DMS79 (cell line): Measurements from ENCODE around the gene ACTN4.

Experiments used
- DNase-seq: peaks from one replicate; lab custom pipeline; 2025; lab: John Stamatoyannopoulos, UW

Gene ACTN4

DNA sequence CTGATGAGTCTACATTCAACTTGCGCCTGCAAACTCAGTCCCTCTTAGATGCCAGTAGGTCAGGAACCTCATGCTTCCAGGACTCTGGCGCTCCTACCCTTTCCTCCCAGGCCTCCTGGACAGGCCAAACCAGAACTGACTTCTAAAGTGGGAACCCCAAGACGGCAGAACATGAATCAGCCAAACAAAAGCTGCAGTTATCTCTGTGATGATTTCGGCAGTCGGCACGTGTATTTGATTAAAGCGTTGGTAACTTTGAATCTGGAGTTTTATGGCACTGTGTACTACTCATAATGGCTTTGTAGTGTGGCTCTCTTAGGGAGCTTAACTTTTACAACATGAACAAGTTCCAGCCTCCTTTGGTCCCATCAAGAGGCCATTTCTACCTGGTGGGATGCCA, 13.7 kb downstream of the ACTN4 start:
- no peak for DNase-seq

DNA sequence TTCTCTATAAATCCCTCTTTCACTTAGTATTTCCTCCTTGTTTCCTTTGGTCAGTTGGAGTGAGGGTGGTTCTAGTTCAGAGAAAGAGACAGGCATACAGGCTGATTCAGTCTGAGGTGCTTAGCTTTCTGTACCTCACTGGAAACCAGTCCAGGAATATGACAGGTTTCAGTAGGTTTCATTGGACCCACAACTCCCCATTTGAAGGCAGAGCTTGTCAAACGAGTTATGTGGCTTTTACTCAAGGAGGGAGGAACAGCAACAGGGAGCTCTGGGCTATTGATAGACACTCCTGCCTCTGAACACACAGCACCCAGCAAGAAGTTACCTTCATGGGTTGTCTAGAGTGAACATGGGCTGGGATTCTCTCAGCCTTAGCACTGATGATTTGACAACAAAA, 14.5 kb downstream of the ACTN4 start:
- no peak for DNase-seq

DNA sequence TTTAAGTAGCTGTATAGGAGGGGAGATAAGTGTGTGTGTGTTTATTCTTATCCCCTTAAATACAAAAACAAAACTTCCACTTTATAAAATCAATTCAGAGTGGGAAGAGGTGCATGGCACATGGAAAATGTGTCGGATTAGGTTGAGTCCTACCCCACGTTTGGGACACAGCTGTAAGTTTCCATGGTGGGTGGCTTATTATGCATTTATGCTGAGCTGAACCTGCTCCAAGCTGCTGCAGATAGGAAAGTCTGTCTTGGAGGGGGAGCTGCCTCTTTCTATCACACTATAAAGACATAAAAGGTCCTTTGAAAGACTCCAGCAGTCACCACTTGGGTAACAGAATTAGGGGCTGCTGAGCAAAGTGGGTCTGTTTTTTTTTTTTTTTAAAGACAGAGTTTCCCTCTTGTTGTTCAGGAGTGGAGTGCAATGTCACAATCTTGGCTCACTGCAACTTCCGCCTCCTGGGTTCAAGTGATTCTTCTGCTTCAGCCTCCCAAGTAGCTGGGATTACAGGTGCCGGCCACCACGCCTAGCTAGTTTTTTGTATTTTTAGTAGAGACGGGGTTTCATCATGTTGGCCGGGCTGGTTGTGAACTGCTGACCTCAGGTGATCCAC, 15.2 kb downstream of the ACTN4 start:
- DNase-seq: no peak

DNA sequence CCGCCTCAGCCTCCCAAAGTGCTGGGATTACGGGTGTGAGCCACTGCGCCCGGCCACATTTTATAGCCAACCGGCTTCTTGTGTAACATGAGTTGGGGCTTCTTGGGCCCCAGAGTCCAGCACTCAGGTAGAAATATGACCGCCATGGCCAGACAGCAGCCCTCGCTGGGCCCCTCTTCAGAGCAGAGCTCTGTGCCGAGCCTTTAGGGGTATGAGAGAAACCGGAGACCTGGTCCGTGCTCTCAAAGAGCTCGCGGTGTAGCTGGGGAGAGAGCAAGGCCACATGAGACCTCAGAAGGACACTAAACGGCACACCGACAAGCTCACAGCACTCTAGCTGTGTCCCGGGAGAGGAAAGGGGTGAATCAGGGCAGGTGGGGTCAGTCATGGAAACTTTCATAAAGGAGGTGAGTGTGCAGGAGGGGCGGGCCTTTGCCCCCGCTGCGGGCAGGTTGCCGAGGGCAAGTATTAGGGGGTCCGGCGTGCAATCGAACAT, 15.8 kb downstream of the ACTN4 start:
- DNase-seq: no peak

DNA sequence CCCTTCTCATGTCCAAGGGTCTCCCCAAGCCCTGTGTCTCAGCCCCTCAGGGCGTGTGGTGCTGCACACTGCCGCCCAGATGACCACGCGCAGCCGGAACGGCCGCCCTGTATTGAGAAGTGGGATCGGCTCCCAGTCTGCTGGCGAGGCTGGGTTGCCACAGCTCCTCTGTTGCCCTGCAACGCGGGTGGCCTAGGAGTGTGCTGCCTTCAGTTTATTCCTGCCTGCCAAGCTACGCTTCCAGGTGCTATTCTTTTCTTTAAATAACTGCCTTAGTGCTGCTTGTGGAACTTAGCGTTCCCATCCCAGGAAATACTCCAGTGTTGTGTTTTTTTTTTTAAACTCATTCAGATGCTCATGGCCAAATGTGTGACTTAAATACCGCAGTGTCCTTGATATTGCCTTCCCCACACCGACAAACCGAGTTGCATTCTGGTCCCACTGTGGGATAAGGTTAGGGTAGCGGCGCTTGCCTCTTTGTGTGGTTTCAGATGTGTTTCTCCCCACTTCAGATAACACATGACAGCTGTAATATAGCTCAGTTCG, 16.6 kb downstream of the ACTN4 start:
- no peak for DNase-seq

DNA sequence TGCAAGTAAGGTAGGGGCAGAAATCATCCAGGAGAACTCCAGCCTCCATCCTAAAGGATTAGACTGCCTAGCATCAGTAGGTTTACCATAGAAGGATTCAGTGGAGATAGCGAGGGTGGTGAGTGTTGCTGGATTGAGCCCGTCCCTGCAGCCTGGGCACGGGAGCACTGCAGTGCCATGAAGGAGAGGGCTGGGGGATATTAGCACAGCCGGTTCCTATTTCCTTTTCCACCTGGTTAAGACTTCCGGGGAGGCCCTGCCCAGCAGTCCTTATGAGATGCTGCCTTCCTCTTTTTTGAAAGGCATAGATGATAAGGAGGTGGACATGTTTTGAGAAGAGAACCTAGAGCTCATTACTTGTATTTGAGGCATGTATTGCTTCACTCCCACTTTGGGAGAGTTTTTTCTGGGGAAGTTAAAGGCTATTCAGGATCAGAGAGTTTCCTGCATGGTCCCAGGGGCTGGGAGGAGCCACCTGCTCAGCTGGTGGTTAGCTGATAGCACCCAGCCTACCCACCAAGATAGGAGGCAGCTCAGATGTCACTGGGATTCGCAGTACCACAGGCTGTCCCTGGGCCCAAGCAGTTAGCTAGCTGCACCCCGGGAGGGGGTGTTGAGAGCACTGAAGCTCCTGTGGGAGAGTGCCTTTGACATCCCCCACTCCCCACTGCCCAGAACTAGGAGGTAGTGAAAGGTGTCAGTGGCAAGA, 17.2 kb downstream of the ACTN4 start:
- no peak for DNase-seq

DNA sequence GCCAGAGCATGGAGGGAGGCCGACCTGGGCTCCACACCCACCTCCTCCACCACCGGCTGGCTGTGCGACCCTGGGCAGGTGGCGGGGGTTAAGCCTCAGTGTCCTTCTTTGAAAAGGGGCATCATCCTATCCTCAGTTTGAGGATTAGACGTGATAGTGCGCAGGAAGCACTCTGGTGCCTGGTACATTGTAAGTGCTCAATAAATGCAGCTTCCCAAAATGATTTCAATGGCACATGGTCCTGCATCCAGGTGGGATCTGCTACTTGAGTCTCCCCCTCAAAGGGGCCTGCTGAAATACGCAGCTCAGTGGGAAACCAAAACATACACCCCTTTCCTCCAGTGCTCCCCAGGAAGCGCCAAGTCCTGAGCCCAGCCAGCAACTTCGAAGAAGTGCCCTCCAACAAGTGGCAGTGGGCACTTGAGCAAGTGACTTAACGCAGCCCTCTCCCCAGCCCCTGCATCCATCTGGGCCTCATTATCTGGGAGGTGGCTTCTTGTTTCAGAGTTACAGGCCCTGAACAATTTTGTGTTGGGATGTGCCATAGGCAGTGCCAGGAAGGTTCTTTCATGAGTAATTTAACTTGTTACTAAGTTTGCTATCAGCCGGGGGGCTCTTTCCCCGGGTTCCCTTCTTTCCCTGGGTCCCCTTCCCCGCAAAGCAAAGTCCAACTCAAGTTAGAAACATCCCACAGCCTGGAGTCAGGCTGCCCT, 17.9 kb downstream of the ACTN4 start:
- DNase-seq: no peak

DNA sequence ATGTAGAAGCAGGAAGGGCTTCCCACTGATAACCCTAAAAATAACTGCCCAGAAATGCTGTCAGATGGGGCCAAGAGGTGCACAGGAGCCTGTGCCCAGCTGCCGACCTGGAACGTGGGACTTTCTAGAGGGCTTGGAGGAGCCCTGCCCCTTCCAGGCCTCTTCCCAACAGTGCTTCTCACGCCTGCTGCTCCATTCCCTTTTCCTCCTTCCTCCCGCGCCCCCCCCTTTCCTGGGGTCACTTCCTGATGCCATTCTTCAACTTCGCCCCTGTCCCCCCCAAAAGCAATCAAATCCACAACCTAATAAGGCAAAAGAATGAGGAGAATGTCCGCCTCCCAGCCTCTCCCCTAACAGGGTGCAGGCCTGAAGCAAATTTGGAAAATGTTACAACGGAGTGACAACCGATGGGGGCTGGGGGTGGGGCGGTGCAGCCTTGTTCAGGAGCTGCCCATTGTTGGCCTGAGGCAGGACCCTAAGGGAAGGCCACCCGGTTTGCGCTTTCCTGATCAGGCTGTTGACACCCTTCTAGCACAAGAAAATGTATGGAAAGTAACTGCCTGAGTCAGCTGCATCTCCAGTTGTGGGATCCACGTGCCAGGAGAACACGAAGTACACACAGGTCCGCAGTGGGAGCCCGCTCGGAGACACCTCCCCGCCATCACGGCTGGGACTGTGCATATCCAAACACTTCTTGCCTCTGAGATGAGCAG, 18.7 kb downstream of the ACTN4 start:
- no peak for DNase-seq

DNA sequence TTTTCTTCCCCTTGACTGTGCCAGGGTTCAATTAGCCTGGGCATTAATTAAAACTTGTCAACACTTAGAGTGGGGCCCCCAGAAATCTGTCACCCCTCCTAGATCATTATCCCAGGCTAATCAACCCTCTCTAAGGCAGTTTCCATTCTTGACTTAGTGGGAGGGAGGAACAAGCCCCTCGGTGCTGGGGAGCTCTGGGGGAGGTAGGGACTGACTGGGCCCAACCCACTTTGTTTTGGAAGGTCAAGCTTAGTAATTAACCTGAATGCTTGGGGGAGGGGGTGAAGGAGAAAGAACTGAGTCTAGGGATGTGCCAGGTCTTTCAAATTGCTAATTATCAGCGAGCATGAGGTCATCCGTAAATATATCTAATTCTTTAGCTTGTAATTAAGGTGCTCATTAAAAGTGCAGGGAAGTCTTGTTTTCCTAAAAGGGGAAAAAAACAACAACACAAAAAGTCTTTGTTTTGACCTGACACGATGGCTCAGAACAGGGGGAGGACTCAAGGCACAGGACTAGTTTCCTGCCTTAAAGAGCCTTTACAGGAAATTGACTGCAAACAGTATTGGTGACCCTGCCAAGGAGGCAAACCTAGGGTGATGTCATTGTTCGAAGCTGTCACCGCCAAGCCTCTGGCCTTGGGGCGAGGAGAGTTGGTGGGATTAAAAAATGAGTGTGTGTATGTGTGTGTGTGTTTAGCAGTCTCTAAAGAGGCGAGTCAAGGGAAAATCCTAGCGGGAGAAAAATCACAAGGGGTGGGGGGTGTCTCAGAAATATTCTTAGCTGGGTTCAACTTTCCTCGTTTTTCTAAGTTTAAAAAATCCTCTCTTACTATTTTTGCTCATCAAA, 19.4 kb downstream of the ACTN4 start:
- no peak for DNase-seq

DNA sequence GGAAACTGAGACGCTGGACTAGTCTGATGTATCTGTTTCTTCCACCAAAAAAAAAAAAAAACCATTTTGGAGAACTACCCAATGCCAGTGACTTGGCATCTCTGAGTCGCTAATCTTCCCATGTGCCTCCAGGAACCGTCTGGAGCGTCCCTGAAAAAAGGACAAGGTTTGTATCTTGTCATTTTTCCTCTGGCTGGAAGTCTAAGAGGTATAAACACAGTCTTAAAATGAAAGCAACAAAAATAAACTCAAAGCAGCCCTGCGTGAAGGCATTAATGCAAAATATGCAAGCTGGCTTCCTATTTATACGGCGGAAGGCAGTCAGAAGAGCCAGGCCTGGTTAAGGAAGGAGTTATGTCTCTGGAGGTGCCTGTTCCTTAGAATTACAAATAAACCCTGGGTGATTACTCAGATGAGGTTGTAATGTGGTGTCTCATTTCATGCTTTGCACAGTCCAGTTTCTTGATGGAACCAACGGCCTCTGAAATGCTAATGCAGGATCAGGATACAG, 20.3 kb downstream of the ACTN4 start:
- no peak for DNase-seq

DNA sequence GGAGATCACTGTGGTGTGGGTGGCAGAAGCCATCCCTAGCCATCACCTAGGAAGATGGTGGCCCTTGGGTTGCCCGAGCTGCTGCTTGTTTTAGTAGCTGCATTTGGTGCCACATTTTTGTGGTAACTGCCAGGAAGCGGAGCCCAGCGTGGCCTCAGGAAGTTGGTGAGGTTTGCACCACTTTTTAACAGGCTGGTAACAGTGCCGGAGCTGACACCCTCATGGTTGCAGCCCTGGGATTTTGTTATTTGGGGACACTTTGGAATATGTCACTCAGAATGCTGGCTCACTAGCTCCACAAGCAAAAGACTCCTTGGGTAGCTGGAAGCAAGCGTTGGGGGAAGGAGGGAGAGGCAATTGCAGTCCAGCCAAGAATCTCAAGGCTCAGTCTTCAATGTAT, 22.1 kb downstream of the ACTN4 start:
- no peak for DNase-seq

DNA sequence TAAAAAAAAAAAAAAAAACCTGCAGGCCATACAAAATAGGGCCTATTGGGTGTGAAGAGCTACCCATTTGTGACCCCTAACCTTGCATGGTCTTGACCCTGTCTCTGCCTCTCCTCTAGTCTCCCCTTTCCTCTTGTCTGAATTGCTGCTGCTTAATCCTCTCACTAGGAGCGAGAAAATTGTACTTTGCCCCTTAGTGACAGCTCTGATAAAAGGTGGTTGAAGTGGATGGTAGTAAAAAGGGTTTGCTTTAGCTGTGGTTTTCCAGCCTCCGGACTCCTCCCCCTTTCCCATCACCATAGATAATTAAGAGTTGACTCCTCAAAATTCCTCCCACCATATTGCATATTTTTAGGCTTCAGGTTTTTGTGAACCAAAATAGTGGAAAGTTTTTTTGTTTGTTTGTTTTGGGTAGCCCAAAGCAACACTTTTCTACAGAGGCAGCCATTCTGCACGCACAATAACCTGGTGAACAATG, 23.5 kb downstream of the ACTN4 start:
- no peak for DNase-seq

DNA sequence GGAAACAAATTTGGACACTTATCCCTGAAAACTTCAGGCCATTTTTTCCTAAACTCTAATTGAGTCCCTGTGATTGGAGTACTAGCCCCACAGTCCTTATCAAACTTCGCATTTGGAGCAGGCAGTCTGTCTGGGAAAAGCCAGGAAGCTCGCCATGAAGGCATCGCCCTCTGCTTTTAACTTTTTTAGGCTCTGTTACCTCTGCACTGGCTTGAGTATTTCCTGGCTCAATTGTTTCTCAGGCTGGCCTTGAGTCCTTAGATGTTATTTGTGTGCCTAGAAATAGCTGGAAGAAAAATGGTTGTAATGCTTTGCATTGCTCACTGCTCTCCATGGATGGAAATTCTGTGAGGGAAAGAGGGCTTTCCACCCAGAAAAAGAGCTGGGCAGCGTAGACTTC, 24.2 kb downstream of the ACTN4 start:
- DNase-seq: no peak

DNA sequence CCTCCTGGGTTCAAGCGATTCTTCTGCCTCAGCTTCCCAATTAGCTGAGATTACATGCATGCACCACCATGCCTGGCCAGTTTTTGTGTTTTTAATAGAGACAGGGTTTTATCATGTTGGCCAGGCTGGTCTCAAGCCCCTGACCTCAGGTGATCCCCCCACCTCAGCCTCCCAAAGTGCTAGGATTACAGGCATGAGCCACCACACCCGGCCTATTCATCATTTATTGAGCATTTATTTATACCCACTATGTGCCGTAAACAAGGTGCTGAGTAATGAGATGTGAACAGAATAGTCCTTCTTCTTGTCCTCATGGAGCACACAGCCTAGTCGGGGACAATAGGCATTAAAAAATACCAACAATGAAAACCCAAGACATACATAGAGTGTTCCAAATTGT, 25.6 kb downstream of the ACTN4 start:
- DNase-seq: no peak

DNA sequence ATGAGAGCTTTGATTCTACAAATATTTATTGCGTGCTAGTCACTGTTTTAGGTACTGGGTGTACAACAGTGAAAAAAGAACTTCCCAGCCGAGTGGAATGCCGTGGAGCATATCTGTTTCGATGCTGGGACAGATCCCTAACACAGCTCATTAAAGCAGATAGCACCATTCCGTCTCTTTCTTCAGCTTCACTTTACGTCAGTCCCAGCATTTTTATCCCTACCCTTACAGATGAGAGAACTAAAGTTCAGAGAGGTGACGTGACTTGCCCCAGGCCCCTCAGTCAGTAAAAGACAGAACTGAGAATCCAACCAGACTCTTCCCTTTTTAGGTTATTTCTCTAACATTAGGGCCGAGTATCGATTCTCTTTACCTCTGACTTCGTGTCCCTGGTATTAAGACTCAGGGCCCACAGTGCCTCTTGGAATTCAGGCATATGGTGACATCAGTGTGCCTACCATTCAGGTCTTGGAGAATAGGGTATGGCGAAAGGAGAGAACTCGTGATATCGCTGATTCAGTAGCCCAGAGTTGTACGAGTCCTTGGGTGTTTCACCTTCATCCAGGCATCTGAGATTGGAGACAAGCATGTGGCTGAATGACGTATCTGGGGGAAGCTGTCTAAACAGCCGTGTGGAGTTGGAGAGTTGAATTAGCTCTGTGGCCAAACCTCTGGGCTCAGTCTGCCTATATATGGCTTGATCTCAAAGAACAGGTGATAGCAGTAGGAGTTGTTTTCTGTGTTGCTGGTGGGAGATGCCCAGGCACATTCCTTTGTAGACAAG, 27.1 kb downstream of the ACTN4 start:
- DNase-seq: no peak

DNA sequence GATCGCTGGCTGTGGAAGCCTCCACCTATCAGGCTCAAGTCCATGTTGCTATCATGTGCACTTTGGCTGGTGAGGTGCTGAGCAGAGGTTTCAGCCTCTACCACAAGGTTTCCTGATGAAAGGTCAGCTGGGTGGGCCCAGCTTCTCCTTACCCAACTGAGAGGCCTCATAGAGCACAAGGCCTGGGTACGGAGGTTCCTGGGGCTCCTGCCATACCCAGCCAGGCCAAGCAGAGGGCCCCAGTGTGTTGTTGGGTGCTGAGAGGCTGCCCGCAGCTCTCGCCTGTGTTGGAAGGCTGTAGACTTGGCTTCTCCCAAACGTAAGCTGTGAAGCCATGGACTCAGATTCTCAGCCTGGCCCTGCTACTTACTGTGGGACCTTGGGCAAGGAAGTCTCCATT, 28.2 kb downstream of the ACTN4 start:
- DNase-seq: no peak

DNA sequence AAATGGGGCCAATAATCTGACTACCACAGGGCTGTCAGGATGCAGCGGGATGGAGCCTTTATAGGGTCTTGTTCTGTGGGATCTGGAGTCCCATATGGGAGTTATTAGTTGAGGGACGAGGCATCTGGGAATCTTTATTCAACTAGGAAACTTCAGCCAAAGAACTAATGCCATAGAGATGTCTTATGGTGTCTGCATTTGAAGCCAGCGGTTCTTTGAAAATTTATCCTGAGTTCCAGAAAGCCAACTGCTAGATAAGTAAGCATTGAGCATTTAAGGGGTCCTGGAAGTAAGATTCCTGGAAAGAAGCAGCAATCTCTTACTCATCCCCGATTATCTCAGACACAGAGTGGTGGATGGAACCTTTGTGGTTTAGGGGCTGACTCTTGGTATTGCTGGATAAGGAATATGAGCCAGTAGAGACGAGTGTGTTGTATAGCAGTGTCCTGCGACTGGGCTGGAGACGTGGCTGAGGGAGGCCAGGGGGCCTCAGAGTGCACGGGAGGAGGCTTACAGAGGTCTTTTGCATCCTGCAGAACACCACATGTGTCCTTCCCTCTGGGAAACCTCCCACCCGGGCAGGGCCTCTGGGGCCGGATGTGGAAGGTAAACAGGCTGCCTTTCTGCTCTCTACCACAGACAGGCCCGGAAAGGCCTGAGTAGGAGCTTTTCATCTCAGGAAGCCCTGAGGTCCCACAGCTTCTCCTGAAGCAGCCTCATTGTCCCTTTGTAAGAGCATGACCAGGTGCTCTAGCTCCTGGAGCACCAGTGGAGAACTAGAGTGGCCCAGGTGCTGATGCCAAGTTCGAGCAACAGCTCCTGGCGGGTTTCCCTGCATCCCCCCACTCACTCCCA, 28.8 kb downstream of the ACTN4 start:
- DNase-seq: no peak

DNA sequence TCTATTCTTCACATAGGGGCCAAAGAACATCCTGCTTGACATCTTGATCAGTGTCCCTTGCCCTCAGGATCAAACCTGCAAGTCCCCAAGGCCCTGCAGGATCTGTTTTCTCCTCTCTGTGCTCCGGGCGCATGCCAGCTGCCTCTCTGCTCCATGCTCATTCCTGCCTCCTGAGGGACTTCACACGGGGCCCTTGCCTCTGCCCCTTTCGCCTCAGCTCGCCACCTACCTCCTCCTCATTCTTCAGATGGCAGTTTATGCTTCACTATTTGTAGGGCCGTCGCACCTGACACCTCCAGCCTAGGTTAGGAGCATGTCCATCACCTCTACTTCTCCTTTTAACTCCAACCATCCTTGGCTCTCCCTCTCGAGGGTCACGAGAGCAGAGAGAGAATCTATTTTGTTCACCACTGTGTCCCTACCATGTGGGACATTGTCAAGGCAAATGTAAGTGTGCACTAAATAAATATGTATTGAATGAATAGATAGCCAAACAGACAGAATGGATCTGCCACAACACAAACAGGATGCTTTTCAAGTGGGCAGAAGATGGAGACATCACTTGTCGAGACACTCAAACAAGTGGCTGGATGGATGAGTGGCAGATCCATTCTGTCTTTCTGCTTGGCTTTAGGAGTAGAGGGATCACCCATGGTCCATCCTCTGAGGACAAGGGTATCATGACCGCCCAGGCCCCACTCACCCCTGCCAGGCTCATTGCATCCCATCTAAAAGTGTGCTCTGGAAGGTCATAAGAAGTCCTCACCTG, 29.6 kb downstream of the ACTN4 start:
- DNase-seq: no peak
